ENCODE results near the gene TMPRSS2. TPM values are rescaled to one million over a fixed set of nuclear protein-coding genes. Genes with fewer than 3 reads are reported as not detected.

TMPRSS2 gene
- total RNA-seq, 4 donors from 2014 or later = 14.2 to 47.3 (median 15.6) TPM

- Histone ChIP-seq H3K27me3 (no peaks in the 10 kb centered on the region), H3K27ac (no peak overlapping the region), H3K4me3 (replicated peaks in 1 of 3) (no peak overlapping the region), H3K9me3 (no peaks in the 10 kb centered on the region), H3K36me3 (peaks cover 0 to 14% of the 10 kb centered on the region in 2 donors), H3K4me1 (peaks cover 29 to 46% of the 10 kb centered on the region in 2 donors)
- 92 to 94% methylated on average over 4 of the region's 4 CpGs for WGBS, 2 donors
- intact Hi-C loops (cut with DNase I) = loop anchor here (10.0 kb wide), 1 partner anchor 111 kb away; no protein-coding TSS in a partner anchor
- no peak for TF ChIP-seq POLR2A (IDR thresholded peaks at IDR 0.05)
- TF ChIP-seq CTCF (IDR thresholded peaks at IDR 0.05) = no peak
- DNase-seq = no peak
Measured at GRCh38 chr21:41483973-41484372, 24.0 kb downstream of the TMPRSS2 start.

- Histone ChIP-seq H3K36me3 (peaks cover 0 to 9% of the 10 kb centered on the region in 2 donors), H3K27me3 (no peaks in the 10 kb centered on the region), H3K9me3 (no peaks in the 10 kb centered on the region), H3K27ac (no peak overlapping the region), H3K4me3 (replicated peaks in 1 of 3) (no peak overlapping the region), H3K4me1 (peaks cover 29 to 51% of the 10 kb centered on the region in 2 donors)
- no peak for DNase-seq
- 78 to 83% methylated on average over 12 of the region's 12 CpGs for WGBS, 2 donors
- TF ChIP-seq POLR2A (IDR thresholded peaks at IDR 0.05) (no peak), CTCF (IDR thresholded peaks at IDR 0.05) (no peak)
- intact Hi-C loops (cut with DNase I) = loop anchor here (10.0 kb wide), 1 partner anchor 111 kb away; no protein-coding TSS in a partner anchor
Measured at GRCh38 chr21:41483415-41483814, 24.5 kb downstream of the TMPRSS2 start.

- Histone ChIP-seq H3K4me3 (replicated peaks in 1 of 3) (no peak overlapping the region), H3K9me3 (no peaks in the 10 kb centered on the region), H3K4me1 (peaks cover 30 to 56% of the 10 kb centered on the region in 2 donors), H3K27me3 (no peaks in the 10 kb centered on the region), H3K27ac (no peak overlapping the region), H3K36me3 (peaks cover 0 to 5% of the 10 kb centered on the region in 2 donors)
- no peak for DNase-seq
- intact Hi-C loops (cut with DNase I) = loop anchor here (10.0 kb wide), 1 partner anchor 112 kb away; no protein-coding TSS in a partner anchor
- no peak for TF ChIP-seq CTCF (IDR thresholded peaks at IDR 0.05)
- TF ChIP-seq POLR2A (IDR thresholded peaks at IDR 0.05) = no peak
- 89 to 94% methylated on average over 6 of the region's 6 CpGs for WGBS, 2 donors
Measured at GRCh38 chr21:41482980-41483379, 25.0 kb downstream of the TMPRSS2 start.

- Histone ChIP-seq H3K36me3 (peaks cover 0 to 4% of the 10 kb centered on the region in 2 donors), H3K4me1 (peaks cover 33 to 58% of the 10 kb centered on the region in 2 donors), H3K4me3 (replicated peaks in 1 of 3) (no peak overlapping the region), H3K27ac (no peak overlapping the region), H3K9me3 (no peaks in the 10 kb centered on the region), H3K27me3 (no peaks in the 10 kb centered on the region)
- 52 to 54% methylated on average over 6 of the region's 6 CpGs for WGBS, 2 donors
- intact Hi-C loops (cut with DNase I) = loop anchor here (10.0 kb wide), 1 partner anchor 112 kb away; no protein-coding TSS in a partner anchor
- TF ChIP-seq POLR2A (IDR thresholded peaks at IDR 0.05) (no peak), CTCF (IDR thresholded peaks at IDR 0.05) (no peak)
- no peak for DNase-seq
Measured at GRCh38 chr21:41482301-41482700, 25.7 kb downstream of the TMPRSS2 start.

GRCh38 chr21:41481191-41481590 is 26.8 kb downstream of the TMPRSS2 start:
- WGBS, 2 donors = 75 to 79% methylated on average over 8 of the region's 8 CpGs
- H3K27ac ChIP-seq = no peak overlapping the region
- DNase-seq = no peak

More at GRCh38 chr21:41481191-41481590, 26.8 kb downstream of the TMPRSS2 start:
- TF ChIP-seq CTCF (IDR thresholded peaks at IDR 0.05) = no peak
- TF ChIP-seq POLR2A (IDR thresholded peaks at IDR 0.05) = no peak
- Histone ChIP-seq H3K4me3 (replicated peaks in 1 of 3) (no peak overlapping the region), H3K9me3 (no peaks in the 10 kb centered on the region), H3K36me3 (peaks cover 0 to 13% of the 10 kb centered on the region in 2 donors), H3K4me1 (peaks cover 23 to 47% of the 10 kb centered on the region in 2 donors), H3K27me3 (no peaks in the 10 kb centered on the region)
- intact Hi-C loops (cut with DNase I) = loop anchor here (10.0 kb wide), 1 partner anchor 114 kb away; no protein-coding TSS in a partner anchor

Data from thyroid gland (tissue), 4 donors.